Mucosa of rectum (tissue), 2 donors: ENCODE data around the gene MAPK8IP3.

Experiments used
- H3K27ac ChIP-seq, 2 donors: one replicate each; pipeline ENCODE4 v1.7.0; 2013; ENCODE audit warnings: inconsistent platforms in 2 of 2, low read depth in 2 of 2, low read length in 2 of 2
- H3K27me3 ChIP-seq, 2 donors: one replicate each; pipeline ENCODE4 v1.7.0; 2013; ENCODE audit warnings: low read length in 2 of 2; ENCODE audit not compliant: control insufficient read depth in 2 of 2, insufficient read depth in 2 of 2
- H3K36me3 ChIP-seq, 2 donors: one replicate each; pipeline ENCODE4 v1.7.0; 2013; ENCODE audit warnings: low read length in 2 of 2; ENCODE audit not compliant: control insufficient read depth in 2 of 2, insufficient read depth in 2 of 2
- H3K4me1 ChIP-seq, 2 donors: one replicate each; pipeline ENCODE4 v1.7.0; 2013; ENCODE audit warnings: low read length in 2 of 2, mild to moderate bottlenecking in 1 of 2; ENCODE audit not compliant: control insufficient read depth in 2 of 2, insufficient read depth in 2 of 2
- H3K4me3 ChIP-seq, 2 donors: one replicate each; pipeline ENCODE4 v1.7.0; 2013; ENCODE audit warnings: low read length in 2 of 2
- H3K9ac ChIP-seq, 2 donors: one replicate each; pipeline ENCODE4 v1.7.0; 2013; ENCODE audit warnings: low read length in 2 of 2, low read depth in 1 of 2, mild to moderate bottlenecking in 1 of 2
- H3K9me3 ChIP-seq, 2 donors: one replicate each; pipeline ENCODE4 v1.7.0; 2013; ENCODE audit warnings: low read length in 2 of 2; ENCODE audit not compliant: control insufficient read depth in 2 of 2
- donor health status: healthy.
- donor health status: Normal muscosa, but diverticular disease.

Gene MAPK8IP3

GRCh38 chr16:1723450-1724147, 17.6 kb downstream of the MAPK8IP3 start:
- peaks cover 14 to 24% of the 10 kb centered on the region in 2 donors for H3K36me3 ChIP-seq
- no peak overlapping the region for H3K9ac ChIP-seq
- peaks cover 2 to 10% of the 10 kb centered on the region in 2 donors for H3K4me1 ChIP-seq
- H3K9me3 ChIP-seq: no peaks in the 10 kb centered on the region
- H3K4me3 ChIP-seq: no peak overlapping the region
- no peaks in the 10 kb centered on the region for H3K27me3 ChIP-seq
- H3K27ac ChIP-seq: no peak overlapping the region

DNA sequence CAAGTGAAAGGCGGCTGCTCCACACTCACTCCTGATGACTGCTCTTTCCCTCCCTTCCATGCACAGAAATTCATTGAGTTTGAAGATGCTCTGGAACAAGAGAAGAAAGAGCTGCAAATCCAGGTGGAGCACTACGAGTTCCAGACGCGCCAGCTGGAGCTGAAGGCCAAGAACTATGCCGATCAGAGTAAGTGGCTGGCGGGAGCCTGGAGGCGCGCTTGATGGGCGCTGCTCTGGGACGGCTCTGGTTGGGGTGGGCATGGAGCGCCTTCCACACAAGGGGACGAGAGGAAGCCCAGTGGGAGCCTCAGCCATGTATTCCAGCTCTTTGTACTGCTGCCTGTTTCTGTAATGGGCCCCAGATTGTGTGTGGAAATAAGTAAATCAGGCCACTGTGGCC, 18.5 kb downstream of the MAPK8IP3 start:
- H3K36me3 ChIP-seq: peaks cover 21 to 27% of the 10 kb centered on the region in 2 donors

GRCh38 chr16:1726661-1727502, 20.9 kb downstream of the MAPK8IP3 start:
- no peaks in the 10 kb centered on the region for H3K9me3 ChIP-seq
- no peak overlapping the region for H3K4me3 ChIP-seq
- peaks cover 21 to 33% of the 10 kb centered on the region in 2 donors for H3K36me3 ChIP-seq
- H3K4me1 ChIP-seq: peaks cover under 1 to 10% of the 10 kb centered on the region in 2 donors
- no peak overlapping the region for H3K27ac ChIP-seq
- no peak overlapping the region for H3K9ac ChIP-seq
- no peaks in the 10 kb centered on the region for H3K27me3 ChIP-seq

More for the DNA sequence above, 18.5 kb downstream of the MAPK8IP3 start:
- peaks cover 2 to 10% of the 10 kb centered on the region in 2 donors for H3K4me1 ChIP-seq
- no peaks in the 10 kb centered on the region for H3K9me3 ChIP-seq
- no peak overlapping the region for H3K4me3 ChIP-seq
- no peaks in the 10 kb centered on the region for H3K27me3 ChIP-seq
- H3K27ac ChIP-seq: no peak overlapping the region
- H3K9ac ChIP-seq: no peak overlapping the region

DNA sequence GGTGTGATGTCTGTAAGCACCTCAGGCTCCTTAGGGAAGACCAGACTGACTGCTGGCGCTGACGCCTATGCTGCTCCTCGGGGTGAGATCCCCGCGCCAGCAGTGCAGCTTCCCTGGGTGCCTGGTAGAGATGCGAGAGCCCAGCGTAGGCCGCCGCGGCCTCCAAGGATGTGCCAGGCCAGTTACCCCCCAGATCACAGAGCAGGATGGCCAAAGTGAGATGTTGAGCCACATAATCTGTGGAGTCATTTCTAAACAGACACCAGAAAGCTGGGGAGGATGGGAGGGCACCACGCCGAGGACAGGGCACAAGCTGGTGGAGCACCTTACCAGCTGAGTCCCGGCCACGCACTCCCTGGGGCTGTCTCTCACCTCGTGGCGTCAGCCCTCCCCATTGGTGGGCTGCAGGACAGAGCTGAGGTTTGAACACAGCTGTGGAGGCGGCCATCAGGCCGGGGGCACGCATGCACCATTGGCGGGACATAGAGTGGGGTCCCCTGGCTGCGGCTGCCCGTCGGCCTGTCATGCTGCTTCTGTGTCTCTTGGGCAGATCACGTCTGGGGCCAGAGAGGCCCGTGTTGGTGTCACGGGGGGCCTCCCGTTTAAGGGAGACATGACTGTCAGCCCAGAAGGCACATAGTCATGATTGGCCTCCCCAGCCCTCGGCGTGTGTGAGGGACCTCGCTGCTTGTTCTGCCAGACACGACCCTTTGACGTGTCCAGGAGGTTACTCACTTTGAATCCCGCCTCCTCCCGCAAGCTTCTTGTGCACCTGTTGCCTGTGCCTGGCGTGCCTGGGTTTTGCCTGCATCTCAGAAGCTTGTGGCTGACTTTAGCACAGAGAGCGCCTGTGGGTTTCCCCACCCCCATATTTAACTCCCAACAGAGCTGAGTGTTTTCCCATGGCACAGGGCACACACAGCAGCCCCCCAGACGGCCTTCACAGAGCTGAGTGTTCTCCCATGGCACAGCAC, 21.9 kb downstream of the MAPK8IP3 start:
- no peaks in the 10 kb centered on the region for H3K27me3 ChIP-seq
- H3K4me3 ChIP-seq: no peak overlapping the region
- peaks cover 21 to 42% of the 10 kb centered on the region in 2 donors for H3K36me3 ChIP-seq
- H3K9me3 ChIP-seq: no peaks in the 10 kb centered on the region
- peaks cover 0 to 3% of the 10 kb centered on the region in 2 donors for H3K4me1 ChIP-seq
- no peak overlapping the region for H3K27ac ChIP-seq
- no peak overlapping the region for H3K9ac ChIP-seq

- no peaks in the 10 kb centered on the region for H3K9me3 ChIP-seq
- H3K4me1 ChIP-seq: no peaks in the 10 kb centered on the region
- no peak overlapping the region for H3K4me3 ChIP-seq
- no peak overlapping the region for H3K27ac ChIP-seq
- H3K27me3 ChIP-seq: no peaks in the 10 kb centered on the region
- peaks cover 32 to 48% of the 10 kb centered on the region in 2 donors for H3K36me3 ChIP-seq
- H3K9ac ChIP-seq: no peak overlapping the region
Measured at GRCh38 chr16:1729026-1729425, 23.0 kb downstream of the MAPK8IP3 start.

GRCh38 chr16:1729445-1729844, 23.4 kb downstream of the MAPK8IP3 start:
- Histone ChIP-seq H3K9me3 (no peaks in the 10 kb centered on the region), H3K36me3 (peaks cover 36 to 52% of the 10 kb centered on the region in 2 donors), H3K4me3 (no peak overlapping the region), H3K9ac (no peak overlapping the region), H3K27me3 (no peaks in the 10 kb centered on the region), H3K4me1 (no peaks in the 10 kb centered on the region), H3K27ac (no peak overlapping the region)

DNA sequence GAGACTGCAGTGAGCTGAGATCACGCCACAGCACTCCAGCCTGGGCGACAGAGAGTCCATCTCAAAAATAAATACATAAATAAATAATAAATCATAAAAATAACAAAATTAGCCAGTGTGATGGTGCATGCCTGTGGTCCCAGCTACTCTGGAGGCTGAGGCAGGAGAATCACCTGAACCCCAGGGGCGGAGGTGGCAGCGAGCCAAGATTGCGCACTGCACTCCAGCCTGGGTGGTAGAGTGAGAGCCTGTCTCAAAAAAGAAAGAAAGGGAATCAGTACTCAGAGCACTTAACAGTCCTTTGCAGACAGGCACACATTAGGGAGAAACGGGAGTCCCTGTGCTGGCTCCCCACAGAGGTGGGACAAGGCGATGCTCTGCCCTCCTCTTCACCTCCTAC, 25.1 kb downstream of the MAPK8IP3 start:
- H3K4me1 ChIP-seq: no peaks in the 10 kb centered on the region
- H3K4me3 ChIP-seq: no peak overlapping the region
- H3K9me3 ChIP-seq: no peaks in the 10 kb centered on the region
- peaks cover 40 to 53% of the 10 kb centered on the region in 2 donors for H3K36me3 ChIP-seq
- no peak overlapping the region for H3K27ac ChIP-seq
- H3K27me3 ChIP-seq: no peaks in the 10 kb centered on the region
- no peak overlapping the region for H3K9ac ChIP-seq

GRCh38 chr16:1731603-1732002, 25.6 kb downstream of the MAPK8IP3 start:
- Histone ChIP-seq H3K27ac (no peak overlapping the region), H3K4me3 (no peak overlapping the region), H3K9ac (no peak overlapping the region), H3K36me3 (peaks cover 40 to 48% of the 10 kb centered on the region in 2 donors), H3K27me3 (no peaks in the 10 kb centered on the region), H3K9me3 (no peaks in the 10 kb centered on the region), H3K4me1 (no peaks in the 10 kb centered on the region)

DNA sequence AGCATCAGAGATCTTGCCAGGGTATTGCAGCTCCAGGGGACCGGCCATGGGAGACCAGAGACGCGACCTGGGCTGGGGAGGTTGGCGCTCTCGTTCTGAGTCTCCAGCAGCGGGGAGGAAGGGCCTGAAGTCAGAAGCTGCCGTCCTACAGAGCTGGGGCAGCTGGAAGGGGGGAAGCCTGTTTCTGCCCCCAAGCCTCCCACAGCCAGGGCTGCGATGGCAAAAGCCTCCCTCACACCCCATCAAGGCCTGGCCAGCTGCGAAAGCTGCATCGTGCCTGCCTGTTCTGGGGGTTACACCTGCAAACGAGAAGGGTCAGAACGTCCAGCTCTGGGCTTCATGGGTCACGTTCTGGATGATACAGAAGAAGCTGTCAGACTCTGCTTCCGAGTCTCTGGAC, 26.1 kb downstream of the MAPK8IP3 start:
- H3K9ac ChIP-seq: no peak overlapping the region
- H3K36me3 ChIP-seq: peaks cover 36 to 43% of the 10 kb centered on the region in 2 donors
- H3K27me3 ChIP-seq: no peaks in the 10 kb centered on the region
- H3K4me3 ChIP-seq: no peak overlapping the region
- H3K27ac ChIP-seq: no peak overlapping the region
- H3K4me1 ChIP-seq: no peaks in the 10 kb centered on the region
- H3K9me3 ChIP-seq: no peaks in the 10 kb centered on the region
